Keratinocyte (primary cell): ENCODE results near the gene SNX30. TPM values are rescaled to one million over a fixed set of nuclear protein-coding genes. Genes with fewer than 3 reads are reported as not detected.

Experiments
- DNase-seq: peaks from one replicate; pipeline ENCODE4 v3.0.0-alpha.2; 2011; ENCODE audit warnings: low read depth, missing footprints, low spot score
- FAIRE-seq: peaks from 2 replicates; lab custom pipeline; 2011; peaks lifted over from hg19 to GRCh38; lab: Jason Lieb, UNC
- H2AFZ ChIP-seq: 2 replicates; pipeline ENCODE4 v1.6.0; 2012; ENCODE audit warnings: low read length, control low read depth, inconsistent platforms; ENCODE audit not compliant: control insufficient read depth
- H3K27ac ChIP-seq: 2 replicates; pipeline ENCODE4 v1.5.1; 2011; ENCODE audit warnings: low read length; ENCODE audit not compliant: control insufficient read depth, insufficient read depth
- H3K27me3 ChIP-seq: 3 replicates; pipeline ENCODE4 v1.6.0; 2011; ENCODE audit warnings: low read length; ENCODE audit not compliant: control insufficient read depth, insufficient read depth; ENCODE audit errors: extremely low read depth
- H3K36me3 ChIP-seq, 2 experiments: 2 replicates in 1 of 2; 3 replicates in 1 of 2; pipeline ENCODE4 v1.5.1; 2011; ENCODE audit warnings: low read length in 2 of 2, mild to moderate bottlenecking in 1 of 2; ENCODE audit not compliant: control insufficient read depth in 2 of 2, insufficient read depth in 2 of 2; ENCODE audit errors: extremely low read depth in 1 of 2
- H3K4me1 ChIP-seq: 3 replicates; pipeline ENCODE4 v1.5.1; 2011; ENCODE audit warnings: low read length; ENCODE audit not compliant: control insufficient read depth, insufficient read depth; ENCODE audit errors: extremely low read depth
- H3K4me2 ChIP-seq: 3 replicates; pipeline ENCODE4 v1.6.0; 2011; ENCODE audit warnings: low read depth, low read length; ENCODE audit not compliant: control insufficient read depth, insufficient read depth; ENCODE audit errors: extremely low read depth
- H3K4me3 ChIP-seq, 3 experiments: fragments of 200-600 bp in 1 of 3; sonication (generic) in 1 of 3; 2 replicates in 2 of 3; 3 replicates in 1 of 3; pipeline ENCODE4 v1.5.1; 2011 to 2016; ENCODE audit warnings: low read length in 3 of 3, mild to moderate bottlenecking in 3 of 3, control low read depth in 2 of 3, inconsistent platforms in 1 of 3, low read depth in 1 of 3, mixed read lengths in 1 of 3, mixed run types in 1 of 3, moderate library complexity in 1 of 3; ENCODE audit not compliant: control insufficient read depth in 2 of 3, insufficient read depth in 2 of 3; ENCODE audit errors: extremely low read depth in 1 of 3
- H3K79me2 ChIP-seq: 2 replicates; pipeline ENCODE4 v1.6.0; 2012; ENCODE audit warnings: low read length; ENCODE audit not compliant: control insufficient read depth, insufficient read depth
- H3K9ac ChIP-seq: 3 replicates; pipeline ENCODE4 v1.6.0; 2011; ENCODE audit warnings: low read length; ENCODE audit not compliant: control insufficient read depth, insufficient read depth; ENCODE audit errors: extremely low read depth
- H3K9me1 ChIP-seq: 3 replicates; pipeline ENCODE4 v1.6.0; 2011; ENCODE audit warnings: low read length; ENCODE audit not compliant: control insufficient read depth, insufficient read depth; ENCODE audit errors: extremely low read depth
- H3K9me3 ChIP-seq: 2 replicates; pipeline ENCODE4 v1.5.1; 2012; ENCODE audit warnings: low read depth, low read length; ENCODE audit not compliant: control insufficient read depth
- H4K20me1 ChIP-seq: 3 replicates; pipeline ENCODE4 v1.6.0; 2011; ENCODE audit warnings: low read length; ENCODE audit not compliant: control insufficient read depth, insufficient read depth; ENCODE audit errors: extremely low read depth
- CTCF ChIP-seq, 3 experiments: IDR thresholded peaks in 1 of 3; conservative IDR thresholded peaks in 1 of 3; optimal IDR thresholded peaks in 1 of 3; 2 replicates in 2 of 3; 3 replicates in 1 of 3; pipeline versions ENCODE3 to v1.5.1; 2011; ENCODE audit warnings: low read length in 3 of 3, mild to moderate bottlenecking in 3 of 3, moderate library complexity in 2 of 3, control low read depth in 1 of 3, inconsistent platforms in 1 of 3; ENCODE audit not compliant: insufficient read depth in 2 of 3; ENCODE audit errors: extremely low read depth in 1 of 3
- EZH2 ChIP-seq: IDR thresholded peaks from one replicate; pipeline ENCODE4 v1.6.1; 2012; ENCODE audit warnings: inconsistent platforms, mild to moderate bottlenecking, low read length, moderate library complexity
- dilution Hi-C: fragments of 300-500 bp; cut with MboI; formaldehyde crosslinking; loops from one replicate; pipeline ENCODE4 v1.7.0; 2020; ENCODE audit warnings: low sequenced_read_pairs; ENCODE audit not compliant: extremely low pct_ligation_motif_present
- polyA plus RNA-seq, 5 experiments: library from polyadenylated mRNA; depleted of rRNA in 3 of 5; stranded (reverse) in 3 of 5; stranded (forward) in 1 of 5; unstranded in 1 of 5; fragments of >200 nt; gene quantifications; 1 replicate in 1 of 5; 2 replicates in 3 of 5; 3 replicates in 1 of 5; pipeline versions ENCODE4 v1.2.1 to v1.2.3, GENCODE V29; 2011 to 2012; ENCODE audit warnings: missing spikeins in 2 of 5, low read depth in 1 of 5, low replicate concordance in 1 of 5

The SNX30 gene
- polyA plus RNA-seq, 1 donor (not counting 4 experiments of a cell fraction or from before 2014, with no cell fraction given) = 9.0 TPM

- H3K27ac ChIP-seq = no peak overlapping the region
- H3K4me2 ChIP-seq = no peak overlapping the region
- no peaks in the 10 kb centered on the region for H3K4me1 ChIP-seq
- TF ChIP-seq CTCF (optimal IDR thresholded peaks at IDR 0.05 in 1 of 3, IDR thresholded peaks at IDR 0.05 in 1 of 3, conservative IDR thresholded peaks at IDR 0.05 in 1 of 3; ENCODE audit: extremely low read depth in 1 of 3, insufficient read depth in 2 of 3, low read length in 3 of 3) = no peak
- no peak for TF ChIP-seq EZH2
- H3K27me3 ChIP-seq = no peaks in the 10 kb centered on the region
- H2AFZ ChIP-seq = no peak overlapping the region
- H3K79me2 ChIP-seq = no peaks in the 10 kb centered on the region
- H3K4me3 ChIP-seq = no peak overlapping the region
- no peak for DNase-seq
- dilution Hi-C loops = no loop called here
- no peak for FAIRE-seq
- no peaks in the 10 kb centered on the region for H4K20me1 ChIP-seq
- H3K36me3 ChIP-seq = peaks cover 0 to 6% of the 10 kb centered on the region in 2 experiments
- H3K9ac ChIP-seq = no peak overlapping the region
- no peaks in the 10 kb centered on the region for H3K9me1 ChIP-seq
- H3K9me3 ChIP-seq = no peaks in the 10 kb centered on the region
Measured at GRCh38 chr9:112861638-112862555, 111.3 kb downstream of the SNX30 start.

GRCh38 chr9:112863214-112863613 is 112.7 kb downstream of the SNX30 start:
- FAIRE-seq = no peak
- no peak overlapping the region for H3K9ac ChIP-seq

More at GRCh38 chr9:112863214-112863613, 112.7 kb downstream of the SNX30 start:
- H3K27me3 ChIP-seq = no peaks in the 10 kb centered on the region
- H3K4me3 ChIP-seq = no peak overlapping the region
- no peak overlapping the region for H3K27ac ChIP-seq
- peaks cover 5% of the 10 kb centered on the region for H3K4me1 ChIP-seq
- dilution Hi-C loops = no loop called here
- no peak overlapping the region for H2AFZ ChIP-seq
- no peaks in the 10 kb centered on the region for H3K9me1 ChIP-seq
- H3K9me3 ChIP-seq = no peaks in the 10 kb centered on the region
- H3K4me2 ChIP-seq = no peak overlapping the region
- no peaks in the 10 kb centered on the region for H3K79me2 ChIP-seq
- no peaks in the 10 kb centered on the region for H4K20me1 ChIP-seq
- DNase-seq = no peak
- peaks cover 0 to 6% of the 10 kb centered on the region in 2 experiments for H3K36me3 ChIP-seq
- TF ChIP-seq EZH2 (no peak), CTCF (optimal IDR thresholded peaks at IDR 0.05 in 1 of 3, IDR thresholded peaks at IDR 0.05 in 1 of 3, conservative IDR thresholded peaks at IDR 0.05 in 1 of 3; ENCODE audit: extremely low read depth in 1 of 3, insufficient read depth in 2 of 3, low read length in 3 of 3) (no peak)
